GM12874 (cell line): ENCODE measurements around the gene NEUROG1.

Experiments
- TF ChIP-seq, protein P1 (sequence below): IDR thresholded peaks from 2 replicates; pipeline ENCODE4 v1.5.1; 2011; ENCODE audit warnings: low read depth, mild to moderate bottlenecking, control low read depth, low read length, moderate library complexity; ENCODE audit not compliant: insufficient read depth

Gene NEUROG1

DNA sequence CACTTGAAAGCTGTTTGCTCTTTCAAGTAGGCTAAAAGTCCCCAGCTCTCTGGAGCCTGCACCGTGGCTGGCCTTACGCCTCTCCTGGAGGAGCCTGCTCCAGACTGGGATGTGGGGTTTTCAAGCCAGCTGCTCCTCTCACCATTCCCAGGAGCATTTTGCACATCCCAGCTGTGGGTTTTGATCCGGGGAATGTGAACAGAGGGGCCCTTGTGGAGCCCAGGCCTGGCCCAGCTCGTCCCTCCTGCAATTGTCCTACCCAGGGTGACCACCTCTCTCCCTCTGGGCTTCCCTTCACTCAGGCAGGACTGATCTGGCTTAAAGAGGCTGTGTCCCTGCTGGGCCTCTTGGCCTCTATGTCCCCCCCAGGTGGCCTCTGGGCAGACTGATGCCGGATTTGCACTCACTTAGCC, 51.1 kb downstream of the NEUROG1 start:
- TF ChIP-seq, protein P1, sequence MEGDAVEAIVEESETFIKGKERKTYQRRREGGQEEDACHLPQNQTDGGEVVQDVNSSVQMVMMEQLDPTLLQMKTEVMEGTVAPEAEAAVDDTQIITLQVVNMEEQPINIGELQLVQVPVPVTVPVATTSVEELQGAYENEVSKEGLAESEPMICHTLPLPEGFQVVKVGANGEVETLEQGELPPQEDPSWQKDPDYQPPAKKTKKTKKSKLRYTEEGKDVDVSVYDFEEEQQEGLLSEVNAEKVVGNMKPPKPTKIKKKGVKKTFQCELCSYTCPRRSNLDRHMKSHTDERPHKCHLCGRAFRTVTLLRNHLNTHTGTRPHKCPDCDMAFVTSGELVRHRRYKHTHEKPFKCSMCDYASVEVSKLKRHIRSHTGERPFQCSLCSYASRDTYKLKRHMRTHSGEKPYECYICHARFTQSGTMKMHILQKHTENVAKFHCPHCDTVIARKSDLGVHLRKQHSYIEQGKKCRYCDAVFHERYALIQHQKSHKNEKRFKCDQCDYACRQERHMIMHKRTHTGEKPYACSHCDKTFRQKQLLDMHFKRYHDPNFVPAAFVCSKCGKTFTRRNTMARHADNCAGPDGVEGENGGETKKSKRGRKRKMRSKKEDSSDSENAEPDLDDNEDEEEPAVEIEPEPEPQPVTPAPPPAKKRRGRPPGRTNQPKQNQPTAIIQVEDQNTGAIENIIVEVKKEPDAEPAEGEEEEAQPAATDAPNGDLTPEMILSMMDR = no peak
